Measurements from ENCODE around the gene HDAC4.

Gene HDAC4

GRCh38 chr2:239397931-239398471, 2.8 kb downstream of the HDAC4 start:
- DNase-seq (ENCODE audit: low spot score) = no peak

- DNase-seq (ENCODE audit: low spot score) = peak; percentile 3
Measured at GRCh38 chr2:239396881-239397681, 3.7 kb downstream of the HDAC4 start.

GRCh38 chr2:239395524-239395923, 5.3 kb downstream of the HDAC4 start:
- no peak for DNase-seq (ENCODE audit: low spot score)

- no peak for DNase-seq (ENCODE audit: low spot score)
Measured at GRCh38 chr2:239394978-239395377, 5.8 kb downstream of the HDAC4 start.

- DNase-seq (ENCODE audit: low spot score) = no peak
Measured at GRCh38 chr2:239394346-239394945, 6.4 kb downstream of the HDAC4 start.

- no peak for DNase-seq (ENCODE audit: low spot score)
Measured at GRCh38 chr2:239393941-239394340, 6.9 kb downstream of the HDAC4 start.

- DNase-seq (ENCODE audit: low spot score) = peak; percentile 1
Measured at GRCh38 chr2:239393388-239393940, 7.4 kb downstream of the HDAC4 start.

- no peak for DNase-seq (ENCODE audit: low spot score)
Measured at GRCh38 chr2:239392688-239393387, 8.0 kb downstream of the HDAC4 start.

GRCh38 chr2:239392072-239392357, 8.8 kb downstream of the HDAC4 start:
- no peak for DNase-seq (ENCODE audit: low spot score)

GRCh38 chr2:239391286-239392071, 9.3 kb downstream of the HDAC4 start:
- DNase-seq (ENCODE audit: low spot score) = no peak

- no peak for DNase-seq (ENCODE audit: low spot score)
Measured at GRCh38 chr2:239390546-239391285, 10.1 kb downstream of the HDAC4 start.

- no peak for DNase-seq (ENCODE audit: low spot score)
Measured at GRCh38 chr2:239389414-239390329, 11.1 kb downstream of the HDAC4 start.

- DNase-seq (ENCODE audit: low spot score) = no peak
Measured at GRCh38 chr2:239388236-239389151, 12.3 kb downstream of the HDAC4 start.

GRCh38 chr2:239387811-239388210, 13.0 kb downstream of the HDAC4 start:
- no peak for DNase-seq (ENCODE audit: low spot score)

GRCh38 chr2:239386872-239387445, 13.9 kb downstream of the HDAC4 start:
- DNase-seq (ENCODE audit: low spot score) = no peak

- DNase-seq (ENCODE audit: low spot score) = no peak
Measured at GRCh38 chr2:239386001-239386670, 14.7 kb downstream of the HDAC4 start.

- no peak for DNase-seq (ENCODE audit: low spot score)
Measured at GRCh38 chr2:239385096-239386000, 15.5 kb downstream of the HDAC4 start.
